Calu3 (cell line): ENCODE measurements around the gene ABCA2. TPM values are rescaled to one million over a fixed set of nuclear protein-coding genes. Genes with fewer than 3 reads are reported as not detected.

Experiments used
- BruUV-seq: library from RNA; stranded (reverse); fragments of 400-500 nt; replicated peaks from 2 replicates; lab custom pipeline; 2021; lab: Mats Ljungman, UMichigan
- CTCF ChIA-PET: fragments of 300-600 bp; sonication (Branson Sonifier 250); formaldehyde crosslinking; loops from one replicate; lab custom pipeline; 2022; ENCODE audit warnings: antibody characterized with exemption; lab: Charles Lee
- DNase-seq: peaks from one replicate; pipeline ENCODE4 v3.0.0; 2022
- H3K27ac Mint-ChIP-seq: one replicate; pipeline ENCODE4 v1.8.0; 2022; ENCODE audit warnings: mixed read lengths; ENCODE audit not compliant: unreplicated experiment
- H3K27me3 Mint-ChIP-seq: one replicate; pipeline ENCODE4 v1.8.0; 2022; ENCODE audit warnings: mixed read lengths; ENCODE audit not compliant: unreplicated experiment
- H3K36me3 Mint-ChIP-seq: one replicate; pipeline ENCODE4 v1.8.0; 2022; ENCODE audit warnings: mild to moderate bottlenecking, moderate library complexity, mixed read lengths; ENCODE audit not compliant: insufficient read depth, unreplicated experiment
- H3K4me1 Mint-ChIP-seq: one replicate; pipeline ENCODE4 v1.8.0; 2022; ENCODE audit warnings: mild to moderate bottlenecking, low read depth, mixed read lengths; ENCODE audit not compliant: unreplicated experiment
- H3K4me3 Mint-ChIP-seq: one replicate; pipeline ENCODE4 v1.8.0; 2022; ENCODE audit warnings: mild to moderate bottlenecking, low read depth, moderate library complexity, mixed read lengths; ENCODE audit not compliant: unreplicated experiment
- H3K9me3 Mint-ChIP-seq: one replicate; pipeline ENCODE4 v1.8.0; 2022; ENCODE audit warnings: low read depth, mixed read lengths; ENCODE audit not compliant: unreplicated experiment
- CTCF ChIP-seq: fragments of 200-600 bp; IDR thresholded peaks from one replicate; pipeline ENCODE4 v1.8.0; 2022; ENCODE audit warnings: antibody characterized with exemption; ENCODE audit not compliant: unreplicated experiment
- intact Hi-C: fragments of 100-400 bp; cut with micrococcal nuclease; formaldehyde crosslinking; loops from one replicate; pipeline ENCODE4 v1.10.0; 2022; ENCODE audit not compliant: unreplicated experiment
- total RNA-seq: library from RNA; stranded (reverse); gene quantifications from 2 replicates; pipeline ENCODE4 v1.2.3, GENCODE V29; 2022

The ABCA2 gene
- total RNA-seq, 1 experiment from 2014 or later, result 47.6 TPM

- intact Hi-C loops, result no loop called here
- H3K36me3 Mint-ChIP-seq, result no peaks in the 10 kb centered on the region
- CTCF ChIA-PET, result no interaction called here
- H3K27me3 Mint-ChIP-seq, result no peaks in the 10 kb centered on the region
- H3K4me3 Mint-ChIP-seq, result no peak overlapping the region
- no peaks in the 10 kb centered on the region for H3K9me3 Mint-ChIP-seq
- TF ChIP-seq CTCF, result no peak
- no TSS peak for BruUV-seq
- no peak overlapping the region for H3K27ac Mint-ChIP-seq
- DNase-seq, result no peak
- no peaks in the 10 kb centered on the region for H3K4me1 Mint-ChIP-seq
Measured at GRCh38 chr9:136971746-136972145, 56.3 kb downstream of the ABCA2 start.

GRCh38 chr9:136970361-136970760 lies 57.7 kb downstream of the ABCA2 start:
- no peak overlapping the region for H3K4me3 Mint-ChIP-seq
- no peaks in the 10 kb centered on the region for H3K27me3 Mint-ChIP-seq
- H3K4me1 Mint-ChIP-seq, result no peaks in the 10 kb centered on the region
- BruUV-seq, result no TSS peak
- H3K27ac Mint-ChIP-seq, result no peak overlapping the region
- peaks cover 8% of the 10 kb centered on the region for H3K36me3 Mint-ChIP-seq
- no peak for TF ChIP-seq CTCF
- intact Hi-C loops, result no loop called here
- CTCF ChIA-PET, result no interaction called here
- no peak for DNase-seq
- no peaks in the 10 kb centered on the region for H3K9me3 Mint-ChIP-seq

GRCh38 chr9:136969774-136970173 lies 58.3 kb downstream of the ABCA2 start:
- H3K4me3 Mint-ChIP-seq, result no peak overlapping the region
- DNase-seq, result no peak
- H3K27me3 Mint-ChIP-seq, result no peaks in the 10 kb centered on the region
- BruUV-seq, result no TSS peak
- H3K9me3 Mint-ChIP-seq, result no peaks in the 10 kb centered on the region
- CTCF ChIA-PET, result no interaction called here
- H3K4me1 Mint-ChIP-seq, result no peaks in the 10 kb centered on the region
- TF ChIP-seq CTCF, result no peak
- peaks cover 8% of the 10 kb centered on the region for H3K36me3 Mint-ChIP-seq
- no peak overlapping the region for H3K27ac Mint-ChIP-seq
- intact Hi-C loops, result no loop called here

- Mint-ChIP-seq H3K4me1 (no peaks in the 10 kb centered on the region), H3K4me3 (no peak overlapping the region), H3K9me3 (no peaks in the 10 kb centered on the region), H3K27me3 (no peaks in the 10 kb centered on the region), H3K36me3 (peaks cover 8% of the 10 kb centered on the region), H3K27ac (no peak overlapping the region)
- BruUV-seq, result no TSS peak
- CTCF ChIA-PET, result no interaction called here
- DNase-seq, result no peak
- TF ChIP-seq CTCF, result no peak
- intact Hi-C loops, result no loop called here
Measured at GRCh38 chr9:136969150-136969549, 58.9 kb downstream of the ABCA2 start.
